Upper lobe of left lung (tissue), 4 donors: ENCODE measurements around the gene ATP1B3.
"Not testable (repeated sequence)": the region's sequence is repeated elsewhere in the genome, so short reads cannot be mapped to it uniquely, and the experiment has no call there.

Experiments
- POLR2A ChIP-seq, 4 donors: fragments of 450-650 bp; IDR thresholded peaks; one replicate each; pipeline ENCODE4 v1.5.1; 2016 to 2017; ENCODE audit warnings: antibody characterized with exemption in 4 of 4, mild to moderate bottlenecking in 2 of 4
- POLR2AphosphoS5 ChIP-seq, 2 donors: sonication (generic); formaldehyde crosslinking; IDR thresholded peaks; one replicate each; pipeline ENCODE4 v1.5.1; 2017; ENCODE audit warnings: antibody characterized with exemption in 2 of 2
- TF ChIP-seq, protein P1 (sequence below), 6 experiments: fragments of 450-650 bp in 4 of 6; fragments of 200-600 bp in 2 of 6; sonication (generic) in 2 of 6; IDR thresholded peaks; one replicate each; pipeline ENCODE4 v1.5.1; 2016 to 2019; ENCODE audit warnings: antibody characterized with exemption in 6 of 6

DNA sequence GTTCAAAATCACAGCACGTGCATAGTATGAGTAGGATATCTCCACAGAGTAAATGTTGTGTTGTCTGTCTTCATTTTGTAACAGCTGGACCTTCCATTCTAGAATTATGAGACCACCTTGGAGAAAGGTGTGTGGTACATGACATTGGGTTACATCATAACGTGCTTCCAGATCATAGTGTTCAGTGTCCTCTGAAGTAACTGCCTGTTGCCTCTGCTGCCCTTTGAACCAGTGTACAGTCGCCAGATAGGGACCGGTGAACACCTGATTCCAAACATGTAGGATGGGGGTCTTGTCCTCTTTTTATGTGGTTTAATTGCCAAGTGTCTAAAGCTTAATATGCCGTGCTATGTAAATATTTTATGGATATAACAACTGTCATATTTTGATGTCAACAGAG is 49.2 kb downstream of the ATP1B3 start:
- TF ChIP-seq, protein P1, sequence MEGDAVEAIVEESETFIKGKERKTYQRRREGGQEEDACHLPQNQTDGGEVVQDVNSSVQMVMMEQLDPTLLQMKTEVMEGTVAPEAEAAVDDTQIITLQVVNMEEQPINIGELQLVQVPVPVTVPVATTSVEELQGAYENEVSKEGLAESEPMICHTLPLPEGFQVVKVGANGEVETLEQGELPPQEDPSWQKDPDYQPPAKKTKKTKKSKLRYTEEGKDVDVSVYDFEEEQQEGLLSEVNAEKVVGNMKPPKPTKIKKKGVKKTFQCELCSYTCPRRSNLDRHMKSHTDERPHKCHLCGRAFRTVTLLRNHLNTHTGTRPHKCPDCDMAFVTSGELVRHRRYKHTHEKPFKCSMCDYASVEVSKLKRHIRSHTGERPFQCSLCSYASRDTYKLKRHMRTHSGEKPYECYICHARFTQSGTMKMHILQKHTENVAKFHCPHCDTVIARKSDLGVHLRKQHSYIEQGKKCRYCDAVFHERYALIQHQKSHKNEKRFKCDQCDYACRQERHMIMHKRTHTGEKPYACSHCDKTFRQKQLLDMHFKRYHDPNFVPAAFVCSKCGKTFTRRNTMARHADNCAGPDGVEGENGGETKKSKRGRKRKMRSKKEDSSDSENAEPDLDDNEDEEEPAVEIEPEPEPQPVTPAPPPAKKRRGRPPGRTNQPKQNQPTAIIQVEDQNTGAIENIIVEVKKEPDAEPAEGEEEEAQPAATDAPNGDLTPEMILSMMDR (IDR thresholded peaks at IDR 0.05), result not testable (repeated sequence)
- not testable (repeated sequence) for TF ChIP-seq POLR2A, POLR2AphosphoS5 (IDR thresholded peaks at IDR 0.05)
